GM18861 (cell line): ENCODE results near the gene FKBP8.

Source experiments
- ATAC-seq: cut with Tn5 transposase; IDR thresholded peaks from one replicate; pipeline ENCODE4 v1.9.1; 2021; ENCODE audit not compliant: unreplicated experiment

Gene FKBP8

GRCh38 chr19:18487576-18488402 is 55.6 kb downstream of the FKBP8 start:
- ATAC-seq = no peak

DNA sequence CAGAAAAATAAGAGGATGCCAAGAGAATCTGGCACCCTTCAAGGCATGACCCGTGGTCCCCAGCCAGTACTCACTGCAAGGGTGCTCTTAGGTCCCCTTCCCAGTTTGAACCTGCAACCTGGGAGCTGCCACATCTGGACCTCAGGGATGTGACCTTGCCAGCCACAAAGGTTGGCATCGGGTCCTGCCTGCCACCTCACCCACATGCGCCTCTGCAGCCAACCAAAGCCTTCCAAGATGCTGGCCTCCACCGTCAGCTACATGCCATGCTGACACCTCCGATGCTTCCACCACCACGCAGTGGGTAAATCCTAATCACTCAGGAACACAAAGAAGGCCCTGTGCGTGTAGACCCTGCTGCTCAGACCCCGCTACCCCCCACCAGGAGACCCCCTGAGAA is 56.6 kb downstream of the FKBP8 start:
- no peak for ATAC-seq

DNA sequence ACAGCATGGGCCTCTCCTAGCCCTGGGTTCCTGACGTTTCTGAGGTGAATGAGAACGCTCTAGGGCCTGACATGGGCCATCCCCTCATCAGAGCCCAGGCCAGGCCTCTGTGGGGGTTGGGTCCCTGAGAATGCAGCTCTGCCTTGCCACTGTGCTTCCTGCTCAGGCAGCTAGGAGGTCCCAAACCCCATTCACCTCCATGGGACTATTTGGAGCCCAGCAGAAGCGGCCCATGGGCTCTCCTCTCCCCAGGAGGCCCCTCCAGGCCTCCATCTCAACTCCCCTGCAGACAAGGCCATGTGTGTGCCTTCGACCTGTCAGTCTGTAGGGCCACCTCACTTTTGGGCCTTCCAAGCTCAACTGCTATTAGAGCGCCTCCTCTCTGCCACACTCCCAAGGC is 58.4 kb downstream of the FKBP8 start:
- ATAC-seq = no peak

GRCh38 chr19:18483119-18483890 is 60.1 kb downstream of the FKBP8 start:
- no peak for ATAC-seq
